ENCODE results near the gene USP20. TPM values are rescaled to one million over a fixed set of nuclear protein-coding genes. Genes with fewer than 3 reads are reported as not detected.
"Not testable (repeated sequence)": the region's sequence is repeated elsewhere in the genome, so short reads cannot be mapped to it uniquely, and the experiment has no call there.

The USP20 gene
- polyA plus RNA-seq, 1 donor from 2014 or later = 24.5 TPM

DNA sequence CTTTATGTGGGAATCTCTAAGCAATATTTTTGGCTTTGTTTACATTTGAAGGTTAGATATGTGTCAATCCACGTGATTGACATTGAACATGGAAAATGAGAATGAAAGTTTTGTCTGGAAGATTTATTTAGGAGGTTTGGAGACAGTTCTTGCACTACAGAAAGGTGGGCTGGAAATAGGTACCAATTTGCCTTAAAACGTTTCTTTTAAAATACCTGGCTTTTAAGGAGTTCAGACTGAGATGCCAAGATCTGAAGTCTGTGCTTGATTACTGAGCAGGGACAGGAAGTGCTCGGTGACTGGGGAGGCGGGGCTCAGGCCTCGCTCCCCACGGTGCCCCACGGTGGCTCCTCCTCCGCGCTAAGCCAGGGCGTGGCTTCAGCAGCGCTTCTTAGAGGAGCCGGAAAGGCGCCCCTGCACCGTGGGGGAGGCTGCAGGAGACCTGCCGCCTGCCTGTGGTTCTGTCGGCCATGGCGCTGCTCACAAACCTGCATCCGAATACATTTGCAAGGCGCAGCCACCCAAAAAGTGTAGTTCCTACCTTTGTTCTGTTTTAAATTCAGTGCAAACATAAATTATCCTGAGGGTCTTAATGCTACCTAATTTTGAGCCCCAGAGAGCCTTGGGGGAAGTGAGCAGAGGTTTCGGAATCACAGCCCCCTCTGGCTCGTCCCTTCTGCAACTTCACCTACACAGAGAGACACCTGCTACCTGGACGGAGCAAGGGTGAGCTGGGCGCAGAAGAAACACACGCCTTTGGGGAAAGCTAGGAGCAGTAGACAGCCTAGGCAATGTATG lies 49.2 kb downstream of the USP20 start:
- H3K4me1 Mint-ChIP-seq = peaks cover 32 to 40% (median 33%) of the 10 kb centered on the region in 3 donors
- peaks cover 2% of the 10 kb centered on the region for H3K27me3 Mint-ChIP-seq
- H3K27ac Mint-ChIP-seq = peak overlapping the region; percentile 94 to 99 (median 98)
- H3K36me3 Mint-ChIP-seq = no peaks in the 10 kb centered on the region
- no peaks in the 10 kb centered on the region for H3K9me3 Mint-ChIP-seq
- H3K4me3 Mint-ChIP-seq = peak overlapping the region; percentile 79 to 98 (median 94)

DNA sequence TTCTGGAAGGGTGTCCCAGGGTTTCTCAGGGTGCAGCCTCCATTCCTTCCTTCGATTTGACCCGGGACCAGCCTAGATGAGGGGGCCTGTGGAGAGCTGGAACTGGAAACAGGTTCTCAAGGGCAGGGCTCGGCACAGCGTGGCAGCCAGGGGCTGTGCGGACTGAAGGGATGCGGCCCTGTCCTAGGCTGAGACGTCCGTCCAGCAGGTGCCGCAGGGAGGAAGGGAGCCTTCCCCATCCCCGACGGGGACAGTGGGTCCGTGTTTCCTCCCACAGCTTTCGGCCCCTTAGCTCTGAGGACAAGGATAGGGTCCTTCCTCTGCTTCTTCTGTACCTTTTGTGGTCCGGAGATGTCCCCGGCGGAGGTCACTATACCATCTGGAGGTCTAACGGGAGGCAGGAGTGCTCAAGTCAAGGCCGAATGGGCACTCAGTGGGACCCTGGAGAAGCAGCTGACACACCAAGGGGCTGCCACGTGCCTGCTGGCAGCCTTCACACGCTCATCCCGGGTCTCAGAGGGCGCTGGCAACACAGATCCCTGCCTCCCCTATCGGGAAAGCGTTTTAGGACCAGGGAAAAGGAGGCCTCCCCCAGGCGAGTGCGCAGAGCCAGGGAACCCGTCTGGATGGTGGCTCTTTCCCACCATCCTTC lies 49.9 kb downstream of the USP20 start:
- H3K27me3 Mint-ChIP-seq = peaks cover 2% of the 10 kb centered on the region
- H3K4me1 Mint-ChIP-seq = peaks cover 36 to 47% (median 39%) of the 10 kb centered on the region in 3 donors
- H3K27ac Mint-ChIP-seq = peak overlapping the region; percentile 94 to 100 (median 98)
- H3K9me3 Mint-ChIP-seq = no peaks in the 10 kb centered on the region
- H3K4me3 Mint-ChIP-seq = peak overlapping the region; percentile 79 to 98 (median 94)
- no peaks in the 10 kb centered on the region for H3K36me3 Mint-ChIP-seq

DNA sequence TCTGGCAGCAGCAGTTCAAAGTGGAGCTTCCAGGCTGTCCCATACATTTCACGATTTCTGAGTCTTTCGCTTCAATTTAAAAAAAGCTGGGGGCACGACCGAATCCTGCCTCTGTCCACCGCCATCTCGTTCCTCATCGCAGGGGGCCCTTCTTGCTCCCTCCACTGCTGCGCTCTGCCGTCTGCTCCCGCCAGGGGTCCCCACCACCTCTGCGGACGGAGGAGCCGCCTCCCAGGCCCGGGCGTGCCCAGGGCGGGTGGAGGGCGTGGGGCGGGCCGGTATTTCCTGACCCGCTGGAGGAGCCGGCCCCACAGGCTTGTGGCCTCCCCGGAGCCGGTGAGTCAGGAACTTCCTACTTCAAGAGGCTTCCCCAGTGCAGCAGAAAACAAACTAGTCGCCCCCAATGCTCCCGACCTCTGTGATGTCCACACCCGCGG lies 50.4 kb downstream of the USP20 start:
- H3K36me3 Mint-ChIP-seq = no peaks in the 10 kb centered on the region
- H3K27ac Mint-ChIP-seq = peak overlapping the region; percentile 94 to 100 (median 98)
- H3K9me3 Mint-ChIP-seq = no peaks in the 10 kb centered on the region
- H3K27me3 Mint-ChIP-seq = peaks cover 2% of the 10 kb centered on the region
- H3K4me1 Mint-ChIP-seq = peaks cover 36 to 48% (median 43%) of the 10 kb centered on the region in 3 donors
- H3K4me3 Mint-ChIP-seq = peak overlapping the region; percentile 79 to 98 (median 94)

GRCh38 chr9:129886226-129887174 lies 51.2 kb downstream of the USP20 start:
- no peaks in the 10 kb centered on the region for H3K9me3 Mint-ChIP-seq
- H3K27me3 Mint-ChIP-seq = peaks cover 2% of the 10 kb centered on the region
- peak overlapping the region; percentile 79 to 98 (median 92) for H3K4me3 Mint-ChIP-seq
- H3K27ac Mint-ChIP-seq = peak overlapping the region; percentile 94 to 100 (median 99)
- no peaks in the 10 kb centered on the region for H3K36me3 Mint-ChIP-seq
- peaks cover 39 to 52% (median 49%) of the 10 kb centered on the region in 3 donors for H3K4me1 Mint-ChIP-seq

DNA sequence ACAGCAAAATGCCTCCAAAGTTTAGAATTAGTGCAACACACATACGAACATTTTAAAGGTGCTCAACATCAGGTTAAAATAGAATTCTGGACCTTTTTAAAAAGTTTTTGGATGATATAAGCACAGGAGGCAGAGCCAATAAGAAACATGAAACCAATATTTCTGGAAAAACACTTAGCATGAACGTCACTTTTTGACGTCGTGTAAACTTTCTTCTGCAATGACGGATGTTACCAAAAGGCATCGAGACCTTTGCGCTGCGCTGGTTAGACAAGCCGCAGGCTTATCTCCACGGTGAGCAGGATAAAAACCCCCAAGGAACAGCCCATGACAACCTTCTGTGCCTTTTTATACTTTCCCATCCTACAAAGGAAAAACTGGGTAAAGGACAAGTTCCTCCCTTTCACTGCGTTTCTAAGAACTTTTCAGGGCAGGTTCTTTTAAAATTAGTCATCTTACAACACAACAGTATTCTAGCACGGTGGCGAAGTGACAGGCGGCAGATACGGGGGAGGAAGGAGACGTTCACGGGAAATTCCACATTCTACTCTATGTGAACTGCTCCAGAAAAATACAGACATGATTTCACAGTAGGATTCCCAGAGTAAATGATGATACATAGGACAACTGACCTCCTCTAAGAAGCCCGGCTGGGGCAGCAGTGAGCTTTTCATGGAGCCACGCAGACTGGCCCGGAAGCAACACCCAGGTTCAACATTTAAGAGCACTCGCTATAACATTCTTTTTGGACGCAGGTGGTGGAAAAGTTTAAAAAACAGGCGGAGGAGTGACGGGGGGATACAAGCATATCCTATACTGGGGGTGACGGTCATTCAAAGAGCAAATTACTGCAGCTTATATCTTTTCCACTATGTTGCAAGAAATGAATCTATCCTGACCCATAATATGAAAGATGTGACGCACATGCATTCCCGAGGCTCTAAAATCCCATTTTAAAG lies 52.4 kb downstream of the USP20 start:
- Mint-ChIP-seq H3K4me3 (peak overlapping the region; percentile 79 to 98 (median 92)), H3K9me3 (no peaks in the 10 kb centered on the region), H3K4me1 (peaks cover 48 to 62% (median 59%) of the 10 kb centered on the region in 3 donors), H3K36me3 (no peaks in the 10 kb centered on the region), H3K27me3 (peaks cover 2% of the 10 kb centered on the region), H3K27ac (peak overlapping the region; percentile 94 to 100 (median 99))

DNA sequence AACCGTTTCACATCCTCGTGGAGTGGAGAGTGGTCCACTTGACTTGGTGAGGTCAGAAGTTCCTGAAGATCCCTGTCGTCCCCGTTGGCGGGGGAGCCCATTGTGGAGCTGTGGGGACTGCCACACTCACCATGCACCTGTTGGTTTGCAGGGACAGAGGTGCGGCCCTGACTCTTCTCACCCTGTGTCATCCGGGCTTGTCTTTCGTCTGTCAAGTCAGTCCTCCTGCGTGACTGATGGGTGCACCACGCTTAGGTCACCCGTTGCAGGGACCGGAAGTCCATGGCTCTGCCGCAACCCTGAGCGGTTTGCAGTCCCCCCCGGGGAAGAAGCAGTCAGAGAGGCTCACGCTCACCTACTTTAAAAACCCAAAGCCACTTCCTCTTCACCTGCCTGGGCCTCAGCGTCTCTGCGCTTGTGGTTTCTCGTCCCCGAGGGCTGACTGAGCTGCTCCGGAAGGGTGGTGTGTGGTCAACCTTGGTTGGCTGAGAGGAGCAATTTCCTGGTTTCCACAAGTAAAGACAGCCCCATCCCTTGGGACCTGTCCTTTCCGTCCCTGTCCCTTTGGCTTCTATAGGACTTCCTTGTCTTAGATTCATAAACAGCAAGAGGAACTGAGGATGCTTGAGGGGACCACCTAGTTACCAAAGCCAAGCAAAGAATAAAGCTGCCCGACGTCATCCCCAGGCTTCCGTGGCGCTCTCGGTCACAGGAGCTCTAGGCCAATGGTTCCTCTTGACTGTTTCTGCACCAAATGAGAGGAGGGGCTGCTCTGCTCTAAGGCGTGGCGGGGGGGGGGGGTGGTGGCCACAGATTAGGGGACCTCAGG lies 53.2 kb downstream of the USP20 start:
- peaks cover 51 to 68% (median 66%) of the 10 kb centered on the region in 3 donors for H3K4me1 Mint-ChIP-seq
- H3K27me3 Mint-ChIP-seq = peaks cover 2% of the 10 kb centered on the region
- peak overlapping the region; percentile 79 to 98 (median 92) for H3K4me3 Mint-ChIP-seq
- H3K27ac Mint-ChIP-seq = peak overlapping the region; percentile 94 to 100 (median 99)
- H3K36me3 Mint-ChIP-seq = no peaks in the 10 kb centered on the region
- H3K9me3 Mint-ChIP-seq = no peaks in the 10 kb centered on the region

- no peaks in the 10 kb centered on the region for H3K36me3 Mint-ChIP-seq
- H3K27ac Mint-ChIP-seq = peak overlapping the region; percentile 94 to 100 (median 99)
- peaks cover 53 to 72% (median 67%) of the 10 kb centered on the region in 3 donors for H3K4me1 Mint-ChIP-seq
- peak overlapping the region; percentile 79 to 98 (median 92) for H3K4me3 Mint-ChIP-seq
- H3K9me3 Mint-ChIP-seq = no peaks in the 10 kb centered on the region
- H3K27me3 Mint-ChIP-seq = peaks cover 2% of the 10 kb centered on the region
These were observed 54.1 kb downstream of the USP20 start for GRCh38 chr9:129889122-129889940.

DNA sequence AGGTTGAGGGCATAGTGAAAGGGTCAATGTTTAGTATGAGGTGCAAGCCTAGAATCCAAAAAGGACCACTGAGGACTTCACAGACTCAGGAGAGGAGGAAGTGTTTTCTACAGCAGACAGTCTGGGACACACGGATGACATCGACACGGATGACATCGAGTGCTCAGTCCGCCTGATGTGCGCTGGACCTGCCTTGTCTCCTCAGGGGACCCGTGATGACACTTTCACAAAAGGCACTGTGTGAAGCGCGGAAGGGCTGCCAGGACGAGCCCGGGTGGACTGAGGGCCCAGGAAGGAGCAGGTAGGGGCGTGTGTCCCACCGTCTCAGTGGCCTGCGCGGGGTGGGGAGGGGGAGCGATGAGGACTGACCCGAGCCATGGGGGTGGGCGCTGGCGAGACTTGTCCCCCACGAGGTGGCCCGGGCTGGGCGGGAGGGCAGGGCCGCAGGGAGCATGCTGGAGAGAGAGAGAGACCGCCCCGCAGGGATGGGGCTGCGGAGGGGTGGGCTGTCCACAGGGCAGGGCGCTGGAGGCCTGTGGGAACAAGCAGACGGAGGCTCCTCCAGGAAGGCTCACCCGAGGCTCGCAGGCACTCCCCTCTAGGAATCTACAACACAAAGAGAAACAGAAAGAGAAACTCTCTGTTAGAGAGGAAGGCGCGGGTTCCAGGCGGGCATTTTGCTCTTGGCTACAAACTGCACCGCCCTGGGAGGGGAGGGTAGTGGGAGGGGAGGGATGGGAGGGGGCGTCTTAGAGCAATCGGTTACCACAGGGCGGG lies 54.9 kb downstream of the USP20 start:
- Mint-ChIP-seq H3K36me3 (no peaks in the 10 kb centered on the region), H3K4me1 (peaks cover 49 to 73% (median 69%) of the 10 kb centered on the region in 3 donors), H3K4me3 (peak overlapping the region; percentile 79 to 98 (median 92)), H3K9me3 (no peaks in the 10 kb centered on the region), H3K27ac (peak overlapping the region; percentile 94 to 100 (median 99)), H3K27me3 (peaks cover 2% of the 10 kb centered on the region)

GRCh38 chr9:129890718-129891299 lies 55.6 kb downstream of the USP20 start:
- H3K27ac Mint-ChIP-seq = peak overlapping the region; percentile 94 to 100 (median 99)
- not testable (repeated sequence) for H3K9me3 Mint-ChIP-seq, H3K36me3 Mint-ChIP-seq, H3K27me3 Mint-ChIP-seq
- peak overlapping the region; percentile 79 to 98 (median 92) for H3K4me3 Mint-ChIP-seq
- peaks cover 49 to 73% (median 68%) of the 10 kb centered on the region in 3 donors for H3K4me1 Mint-ChIP-seq

- Mint-ChIP-seq H3K27ac (peak overlapping the region; percentile 94 to 100 (median 99)), H3K36me3 (peaks cover 8% of the 10 kb centered on the region), H3K27me3 (peaks cover 2% of the 10 kb centered on the region), H3K9me3 (no peaks in the 10 kb centered on the region), H3K4me1 (peaks cover 48 to 73% (median 70%) of the 10 kb centered on the region in 3 donors), H3K4me3 (peak overlapping the region; percentile 35 to 92 (median 78))
These were observed 56.3 kb downstream of the USP20 start for GRCh38 chr9:129891569-129891968.

DNA sequence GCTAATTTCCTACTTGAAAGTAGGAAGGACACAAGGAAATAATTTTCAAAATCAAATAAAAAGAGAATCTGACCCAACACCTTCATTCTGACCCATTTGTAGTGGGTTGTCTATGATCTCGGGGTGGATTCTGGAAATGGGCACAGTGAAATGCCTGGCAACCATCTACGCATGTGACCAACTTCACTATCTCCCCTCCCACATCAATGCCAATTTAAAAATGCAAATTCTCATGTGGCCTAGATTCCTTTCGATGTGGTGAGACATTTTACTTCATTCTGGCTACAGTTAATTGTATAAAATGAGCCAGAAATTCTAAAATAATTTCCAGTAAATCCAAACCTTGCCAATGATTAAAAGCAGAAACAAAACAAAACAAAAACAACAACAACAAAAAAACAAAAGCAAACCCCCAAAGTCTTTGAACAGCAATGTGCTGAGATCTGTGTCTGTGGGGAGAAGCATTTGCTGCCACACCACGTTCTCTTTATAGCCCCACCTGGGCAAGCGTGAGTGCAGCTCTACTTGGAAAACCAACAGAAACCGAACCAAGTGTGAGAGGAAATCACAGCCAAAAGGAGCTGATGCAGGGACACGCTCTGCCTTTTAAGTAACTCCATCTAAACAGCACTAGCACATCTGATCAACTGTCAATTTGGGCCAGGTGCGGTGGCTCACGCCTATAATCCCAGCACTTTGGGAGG lies 59.0 kb downstream of the USP20 start:
- Mint-ChIP-seq H3K27ac (peak overlapping the region; percentile 66 to 100 (median 93)), H3K36me3 (peaks cover 18% of the 10 kb centered on the region), H3K9me3 (no peaks in the 10 kb centered on the region), H3K4me3 (peak overlapping the region in 3 of 4 donors; percentile 41 to 83 (median 44)), H3K27me3 (no peaks in the 10 kb centered on the region), H3K4me1 (peaks cover 31 to 64% (median 53%) of the 10 kb centered on the region in 3 donors)
